Loucy (cell line): Measurements from ENCODE around the gene PAK5.

Source experiments
- H2AFZ ChIP-seq: fragments of 200-600 bp; sonication (generic); 2 replicates; pipeline ENCODE4 v1.6.0; 2016; ENCODE audit warnings: antibody characterized with exemption, mild to moderate bottlenecking, low read length, moderate library complexity
- H3F3A ChIP-seq: fragments of 200-600 bp; 2 replicates; pipeline ENCODE4 v1.6.0; 2016; ENCODE audit warnings: antibody characterized with exemption, low read depth, mild to moderate bottlenecking
- H3K27me3 ChIP-seq: fragments of 200-600 bp; sonication (generic); 2 replicates; pipeline ENCODE4 v1.6.1; 2014; ENCODE audit warnings: low read length, mild to moderate bottlenecking; ENCODE audit not compliant: insufficient read depth, poor library complexity, severe bottlenecking
- H3K36me3 ChIP-seq: fragments of 200-600 bp; sonication (generic); 2 replicates; pipeline ENCODE4 v1.6.1; 2016; ENCODE audit warnings: low read length; ENCODE audit not compliant: insufficient read depth
- H3K4me1 ChIP-seq: fragments of 200-600 bp; sonication (generic); 2 replicates; pipeline ENCODE4 v1.5.1; 2014; ENCODE audit warnings: low read length, mild to moderate bottlenecking; ENCODE audit not compliant: insufficient read depth, poor library complexity, severe bottlenecking
- H3K4me2 ChIP-seq: fragments of 200-600 bp; sonication (generic); 2 replicates; pipeline ENCODE4 v1.6.0; 2014; ENCODE audit warnings: antibody characterized with exemption, low read length, low read depth, mild to moderate bottlenecking; ENCODE audit not compliant: poor library complexity, severe bottlenecking
- H3K4me3 ChIP-seq: fragments of 200-600 bp; sonication (generic); 2 replicates; pipeline ENCODE4 v1.5.1; 2014; ENCODE audit warnings: low read length, mild to moderate bottlenecking, mixed read lengths; ENCODE audit not compliant: poor library complexity, severe bottlenecking
- H3K79me2 ChIP-seq: fragments of 200-600 bp; sonication (generic); 2 replicates; pipeline ENCODE4 v1.6.1; 2014; ENCODE audit warnings: low read length; ENCODE audit not compliant: insufficient read depth
- H3K9ac ChIP-seq: fragments of 200-600 bp; sonication (generic); 2 replicates; pipeline ENCODE4 v1.6.0; 2014; ENCODE audit warnings: mild to moderate bottlenecking, low read depth, low read length, moderate library complexity; ENCODE audit not compliant: poor library complexity, severe bottlenecking
- H3K9me2 ChIP-seq: fragments of 200-600 bp; sonication (generic); replicated peaks from 2 replicates; pipeline ENCODE4 v1.6.1; 2016; ENCODE audit warnings: low read depth, low read length, mixed read lengths
- H3K9me3 ChIP-seq: fragments of 200-600 bp; sonication (generic); 2 replicates; pipeline ENCODE4 v1.6.1; 2014; ENCODE audit warnings: mild to moderate bottlenecking, antibody characterized with exemption, low read length, low read depth; ENCODE audit not compliant: insufficient read depth
- H4K20me1 ChIP-seq: fragments of 200-600 bp; sonication (generic); 2 replicates; pipeline ENCODE4 v1.6.0; 2014; ENCODE audit warnings: antibody characterized with exemption, low read length, mild to moderate bottlenecking; ENCODE audit not compliant: insufficient read depth, poor library complexity, severe bottlenecking
- EZH2phosphoT487 ChIP-seq: fragments of 200-600 bp; IDR thresholded peaks from 2 replicates; pipeline ENCODE4 v1.6.1; 2018; ENCODE audit warnings: antibody characterized with exemption, mild to moderate bottlenecking, moderate library complexity, borderline replicate concordance
- TF ChIP-seq, protein P1 (sequence below): fragments of 200-600 bp; sonication (generic); conservative IDR thresholded peaks from 2 replicates; pipeline ENCODE4 v1.5.1; 2014; ENCODE audit warnings: mild to moderate bottlenecking, antibody characterized with exemption, low read length

The PAK5 gene

DNA sequence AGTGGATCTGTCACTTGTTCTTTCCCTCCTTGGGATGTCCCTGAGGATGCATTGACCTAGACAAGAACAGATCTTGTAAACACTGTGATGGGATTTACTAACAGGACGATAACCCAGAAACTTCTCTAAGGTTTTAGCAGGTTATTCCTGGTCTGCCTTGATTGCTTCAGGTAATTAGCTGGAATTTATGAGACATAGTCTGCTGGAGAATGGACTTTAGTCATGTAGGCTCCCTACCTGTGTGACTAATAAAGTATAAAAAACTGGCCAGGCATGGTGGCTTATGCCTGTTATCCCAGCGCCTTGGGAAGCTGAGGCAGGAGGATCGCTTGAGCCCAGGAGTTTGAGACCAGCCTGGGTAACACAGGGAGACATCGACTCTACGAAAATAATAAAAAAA lies 96.1 kb downstream of the PAK5 start:
- no peaks in the 10 kb centered on the region for H3K9me2 ChIP-seq
- H3F3A ChIP-seq: no peaks in the 10 kb centered on the region
- no peaks in the 10 kb centered on the region for H3K79me2 ChIP-seq
- H2AFZ ChIP-seq: no peak overlapping the region
- H3K27me3 ChIP-seq: no peaks in the 10 kb centered on the region
- TF ChIP-seq EZH2phosphoT487: no peak
- TF ChIP-seq, protein P1, sequence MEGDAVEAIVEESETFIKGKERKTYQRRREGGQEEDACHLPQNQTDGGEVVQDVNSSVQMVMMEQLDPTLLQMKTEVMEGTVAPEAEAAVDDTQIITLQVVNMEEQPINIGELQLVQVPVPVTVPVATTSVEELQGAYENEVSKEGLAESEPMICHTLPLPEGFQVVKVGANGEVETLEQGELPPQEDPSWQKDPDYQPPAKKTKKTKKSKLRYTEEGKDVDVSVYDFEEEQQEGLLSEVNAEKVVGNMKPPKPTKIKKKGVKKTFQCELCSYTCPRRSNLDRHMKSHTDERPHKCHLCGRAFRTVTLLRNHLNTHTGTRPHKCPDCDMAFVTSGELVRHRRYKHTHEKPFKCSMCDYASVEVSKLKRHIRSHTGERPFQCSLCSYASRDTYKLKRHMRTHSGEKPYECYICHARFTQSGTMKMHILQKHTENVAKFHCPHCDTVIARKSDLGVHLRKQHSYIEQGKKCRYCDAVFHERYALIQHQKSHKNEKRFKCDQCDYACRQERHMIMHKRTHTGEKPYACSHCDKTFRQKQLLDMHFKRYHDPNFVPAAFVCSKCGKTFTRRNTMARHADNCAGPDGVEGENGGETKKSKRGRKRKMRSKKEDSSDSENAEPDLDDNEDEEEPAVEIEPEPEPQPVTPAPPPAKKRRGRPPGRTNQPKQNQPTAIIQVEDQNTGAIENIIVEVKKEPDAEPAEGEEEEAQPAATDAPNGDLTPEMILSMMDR: no peak
- no peak overlapping the region for H3K9ac ChIP-seq
- H3K9me3 ChIP-seq: no peaks in the 10 kb centered on the region
- H3K4me1 ChIP-seq: no peaks in the 10 kb centered on the region
- no peak overlapping the region for H3K4me3 ChIP-seq
- no peaks in the 10 kb centered on the region for H4K20me1 ChIP-seq
- no peaks in the 10 kb centered on the region for H3K36me3 ChIP-seq
- no peak overlapping the region for H3K4me2 ChIP-seq

DNA sequence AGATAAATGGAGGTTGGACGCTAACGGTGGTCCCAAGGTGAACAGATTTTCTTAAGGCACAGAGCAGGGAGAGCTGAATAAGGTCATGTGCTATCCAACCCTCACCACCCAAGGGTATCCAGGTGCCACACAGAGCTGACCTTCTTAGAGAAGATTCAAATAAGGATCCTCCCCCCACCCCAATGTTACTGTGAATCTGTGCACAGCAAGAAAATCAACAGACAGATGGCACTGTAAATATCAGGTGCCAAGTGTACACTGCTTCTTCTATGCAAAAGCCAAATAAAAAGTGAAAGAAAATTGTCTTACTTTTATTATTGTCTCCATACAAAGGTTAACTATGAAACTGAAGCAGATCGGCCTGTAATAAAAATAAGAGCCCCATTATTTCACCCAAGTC lies 96.9 kb downstream of the PAK5 start:
- Histone ChIP-seq H3K36me3 (no peaks in the 10 kb centered on the region), H3K9ac (no peak overlapping the region), H2AFZ (no peak overlapping the region), H3K4me2 (no peak overlapping the region), H3K4me3 (no peak overlapping the region), H4K20me1 (no peaks in the 10 kb centered on the region), H3K27me3 (no peaks in the 10 kb centered on the region), H3K79me2 (no peaks in the 10 kb centered on the region), H3K4me1 (no peaks in the 10 kb centered on the region), H3K9me3 (no peaks in the 10 kb centered on the region), H3F3A (no peaks in the 10 kb centered on the region), H3K9me2 (no peaks in the 10 kb centered on the region)
- TF ChIP-seq EZH2phosphoT487: no peak
- TF ChIP-seq, protein P1: no peak

DNA sequence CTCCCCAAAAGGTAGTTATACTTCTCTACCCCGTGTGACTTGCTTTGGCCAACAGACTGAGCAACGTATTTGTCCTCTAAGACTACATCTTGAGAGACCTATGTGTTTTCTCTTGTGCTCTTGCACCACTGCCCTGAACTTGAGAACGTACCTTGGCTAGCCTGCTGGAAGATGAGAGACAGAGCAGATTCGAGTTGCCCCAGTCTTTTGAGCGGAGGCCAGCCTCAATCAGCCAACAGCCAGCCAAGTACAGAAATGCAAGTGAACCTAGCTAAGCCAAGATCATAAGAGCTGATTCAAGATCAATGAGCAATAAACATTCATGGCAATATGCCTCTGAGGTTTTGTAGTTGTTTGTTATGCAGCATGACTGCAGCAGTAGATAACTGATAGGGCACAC lies 98.4 kb downstream of the PAK5 start:
- Histone ChIP-seq H3K9me3 (no peaks in the 10 kb centered on the region), H3K27me3 (no peaks in the 10 kb centered on the region), H4K20me1 (no peaks in the 10 kb centered on the region), H3K9ac (no peak overlapping the region), H3K9me2 (no peaks in the 10 kb centered on the region), H3K4me1 (no peaks in the 10 kb centered on the region), H3K4me3 (no peak overlapping the region), H2AFZ (no peak overlapping the region), H3K79me2 (no peaks in the 10 kb centered on the region), H3K4me2 (no peak overlapping the region), H3K36me3 (no peaks in the 10 kb centered on the region), H3F3A (no peaks in the 10 kb centered on the region)
- TF ChIP-seq EZH2phosphoT487: no peak
- TF ChIP-seq, protein P1: no peak
